ENCODE data around the gene PCIF1. TPM values are rescaled to one million over a fixed set of nuclear protein-coding genes. Genes with fewer than 3 reads are reported as not detected.

The PCIF1 gene
- total RNA-seq, 1 experiment from 2014 or later, result 35.3 TPM

DNA sequence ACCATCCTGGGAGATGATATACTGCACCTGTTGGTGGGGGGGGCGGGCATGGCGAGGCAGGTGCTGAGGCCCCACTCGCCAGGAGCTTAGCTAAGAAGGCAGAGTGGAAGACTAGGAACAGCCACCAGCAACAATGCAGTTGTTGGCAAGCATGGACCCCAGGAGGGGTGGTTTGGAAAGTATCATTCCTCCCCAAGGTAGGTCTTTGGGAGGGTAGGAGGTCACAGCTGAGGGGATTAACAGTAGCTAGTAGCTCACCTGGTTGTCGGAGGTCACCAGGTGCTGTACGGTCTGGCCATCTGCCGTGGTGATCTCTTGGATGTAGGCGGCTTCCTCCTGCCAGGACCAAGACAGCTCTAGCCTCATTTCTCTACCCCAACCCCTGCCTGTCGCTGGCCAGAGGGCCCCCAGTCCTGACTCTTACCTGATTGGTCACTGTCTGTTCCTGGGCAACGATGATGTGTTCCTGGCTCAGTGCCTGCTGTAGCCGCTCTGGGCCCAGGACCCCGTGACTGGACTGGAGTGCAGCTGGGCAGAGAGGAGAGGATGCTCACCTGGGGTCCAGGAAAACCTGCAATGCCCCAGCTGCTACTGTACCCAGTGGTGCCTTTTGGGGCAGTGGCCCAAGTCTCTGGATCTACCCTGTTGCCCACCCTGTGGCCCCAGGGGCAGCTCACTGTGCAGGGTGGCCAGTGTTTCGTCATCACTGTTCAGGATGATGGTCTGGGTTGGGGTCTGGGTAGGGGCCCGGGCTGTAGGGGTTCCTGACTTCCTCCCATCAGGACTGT, 15.3 kb downstream of the PCIF1 start:
- Histone ChIP-seq H2AFZ (no peak overlapping the region), H3K4me1 (replicated peaks; ENCODE audit: insufficient read depth) (peaks cover 22% of the 10 kb centered on the region), H3K4me2 (no peak overlapping the region), H3K27me3 (ENCODE audit: insufficient read depth, low read depth) (no peaks in the 10 kb centered on the region), H3K9me2 (ENCODE audit: insufficient read depth) (no peaks in the 10 kb centered on the region), H3F3A (ENCODE audit: insufficient read depth, low read depth) (peaks cover 31% of the 10 kb centered on the region), H3K4me3 (no peak overlapping the region), H3K27ac (no peak overlapping the region), H3K36me3 (ENCODE audit: low read depth) (0 out of 2 replicates have a peak, but pooled peaks cover 10% of the 10 kb centered on the region), H3K9me3 (ENCODE audit: insufficient read depth, low read depth) (no peaks in the 10 kb centered on the region), H4K20me1 (ENCODE audit: insufficient read depth) (no peaks in the 10 kb centered on the region), H3K79me2 (ENCODE audit: low read depth) (no peaks in the 10 kb centered on the region)
- TF ChIP-seq, protein P1, sequence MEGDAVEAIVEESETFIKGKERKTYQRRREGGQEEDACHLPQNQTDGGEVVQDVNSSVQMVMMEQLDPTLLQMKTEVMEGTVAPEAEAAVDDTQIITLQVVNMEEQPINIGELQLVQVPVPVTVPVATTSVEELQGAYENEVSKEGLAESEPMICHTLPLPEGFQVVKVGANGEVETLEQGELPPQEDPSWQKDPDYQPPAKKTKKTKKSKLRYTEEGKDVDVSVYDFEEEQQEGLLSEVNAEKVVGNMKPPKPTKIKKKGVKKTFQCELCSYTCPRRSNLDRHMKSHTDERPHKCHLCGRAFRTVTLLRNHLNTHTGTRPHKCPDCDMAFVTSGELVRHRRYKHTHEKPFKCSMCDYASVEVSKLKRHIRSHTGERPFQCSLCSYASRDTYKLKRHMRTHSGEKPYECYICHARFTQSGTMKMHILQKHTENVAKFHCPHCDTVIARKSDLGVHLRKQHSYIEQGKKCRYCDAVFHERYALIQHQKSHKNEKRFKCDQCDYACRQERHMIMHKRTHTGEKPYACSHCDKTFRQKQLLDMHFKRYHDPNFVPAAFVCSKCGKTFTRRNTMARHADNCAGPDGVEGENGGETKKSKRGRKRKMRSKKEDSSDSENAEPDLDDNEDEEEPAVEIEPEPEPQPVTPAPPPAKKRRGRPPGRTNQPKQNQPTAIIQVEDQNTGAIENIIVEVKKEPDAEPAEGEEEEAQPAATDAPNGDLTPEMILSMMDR (conservative IDR thresholded peaks at IDR 0.05), result no peak
- no peak for TF ChIP-seq EZH2 (IDR thresholded peaks at IDR 0.05; ENCODE audit: low read depth)
- CTCF ChIA-PET, result no interaction called here
- POLR2A ChIA-PET (ENCODE audit: unreplicated experiment), result interaction anchor here (0.6 kb wide), 1 partner anchor 137 kb away, joined by 3 read pairs; no protein-coding TSS in a partner anchor
- intact Hi-C loops (cut with micrococcal nuclease; ENCODE audit: unreplicated experiment), result no loop called here
- BruUV-seq (replicated peaks), result TSS peak; percentile 2
- DNase-seq, result peak in 1 of 2 experiments; percentile 36

DNA sequence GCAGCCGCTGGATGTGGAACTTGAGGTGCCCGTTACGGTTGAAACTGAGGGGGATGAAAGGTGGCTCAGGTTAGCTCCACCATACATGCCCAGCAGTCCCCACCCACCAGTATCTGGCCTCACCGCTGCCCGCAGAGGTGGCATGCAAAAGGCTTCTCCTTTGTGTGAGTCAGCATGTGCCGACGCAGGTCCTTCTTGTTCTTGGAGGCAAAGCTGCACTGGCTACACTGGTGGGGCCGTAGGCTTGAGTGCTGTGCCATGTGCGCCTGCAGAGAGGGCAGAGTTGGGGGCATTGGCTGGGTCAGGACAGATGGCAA, 15.8 kb downstream of the PCIF1 start:
- intact Hi-C loops (cut with micrococcal nuclease; ENCODE audit: unreplicated experiment), result no loop called here
- CTCF ChIA-PET, result interaction anchor here (0.6 kb wide), 1 partner anchor 35 kb away, joined by 5 read pairs; no protein-coding TSS in a partner anchor

More for the DNA sequence above, 15.8 kb downstream of the PCIF1 start:
- TF ChIP-seq, protein P1 (conservative IDR thresholded peaks at IDR 0.05), result no peak
- no peak for TF ChIP-seq EZH2 (IDR thresholded peaks at IDR 0.05; ENCODE audit: low read depth)
- Histone ChIP-seq H3K4me3 (no peak overlapping the region), H3K4me2 (no peak overlapping the region), H3K27me3 (ENCODE audit: insufficient read depth, low read depth) (no peaks in the 10 kb centered on the region), H3K9me3 (ENCODE audit: insufficient read depth, low read depth) (no peaks in the 10 kb centered on the region), H2AFZ (no peak overlapping the region), H3K27ac (no peak overlapping the region), H3F3A (ENCODE audit: insufficient read depth, low read depth) (peaks cover 26% of the 10 kb centered on the region), H3K4me1 (replicated peaks; ENCODE audit: insufficient read depth) (peaks cover 16% of the 10 kb centered on the region), H3K36me3 (ENCODE audit: low read depth) (0 out of 2 replicates have a peak, but pooled peaks cover 7% of the 10 kb centered on the region), H4K20me1 (ENCODE audit: insufficient read depth) (no peaks in the 10 kb centered on the region), H3K79me2 (ENCODE audit: low read depth) (no peaks in the 10 kb centered on the region), H3K9me2 (ENCODE audit: insufficient read depth) (no peaks in the 10 kb centered on the region)
- POLR2A ChIA-PET (ENCODE audit: unreplicated experiment), result interaction anchor here (0.6 kb wide), 1 partner anchor 111 kb away, joined by 5 read pairs; no protein-coding TSS in a partner anchor
- DNase-seq, result peak; percentile 25 to 42
- BruUV-seq (replicated peaks), result no TSS peak
